Neural cell (in vitro differentiated cells): ENCODE measurements around the gene HNRNPM. TPM values are rescaled to one million over a fixed set of nuclear protein-coding genes. Genes with fewer than 3 reads are reported as not detected.

Experiments used
- H2AFZ ChIP-seq: fragments of 200-600, 300-800 bp; sonication (generic), shearing (Covaris generic); 2 replicates; pipeline ENCODE4 v1.6.0; 2014; ENCODE audit warnings: low read depth, mild to moderate bottlenecking, antibody characterized with exemption, low read length, moderate library complexity
- H3F3A ChIP-seq: fragments of 200-600 bp; shearing (Covaris generic); 2 replicates; pipeline ENCODE4 v1.6.1; 2016; ENCODE audit warnings: mild to moderate bottlenecking, moderate library complexity, mixed read lengths, antibody characterized with exemption, low read length; ENCODE audit not compliant: insufficient read depth, poor library complexity, severe bottlenecking
- H3K27ac ChIP-seq: fragments of 200-600, 300-800 bp; sonication (generic), shearing (Covaris generic); 2 replicates; pipeline ENCODE4 v1.5.1; 2014; ENCODE audit warnings: mild to moderate bottlenecking, low read length, moderate library complexity
- H3K27me3 ChIP-seq: fragments of 300-800, 200-600 bp; sonication (generic), shearing (Covaris generic); 2 replicates; pipeline ENCODE4 v1.6.0; 2014; ENCODE audit warnings: mild to moderate bottlenecking, low read depth, low read length, moderate library complexity; ENCODE audit not compliant: insufficient read depth
- H3K36me3 ChIP-seq: fragments of 300-800, 200-600 bp; sonication (generic), shearing (Covaris generic); 2 replicates; pipeline ENCODE4 v1.5.1; 2014; ENCODE audit warnings: mild to moderate bottlenecking, antibody characterized with exemption, low read length, moderate library complexity; ENCODE audit not compliant: insufficient read depth
- H3K4me2 ChIP-seq: fragments of 300-800, 200-600 bp; sonication (generic), shearing (Covaris generic); 2 replicates; pipeline ENCODE4 v1.6.0; 2014; ENCODE audit warnings: mild to moderate bottlenecking, low read length
- H3K4me3 ChIP-seq: fragments of 300-800, 200-600 bp; sonication (generic), shearing (Covaris generic); 2 replicates; pipeline ENCODE4 v1.5.1; 2014; ENCODE audit warnings: mild to moderate bottlenecking, low read length, moderate library complexity
- H3K79me2 ChIP-seq: fragments of 200-600 bp; shearing (Covaris generic); replicated peaks from 2 replicates; pipeline ENCODE4 v1.6.0; 2014; ENCODE audit warnings: mild to moderate bottlenecking, low read length, moderate library complexity; ENCODE audit not compliant: insufficient read depth
- H3K9ac ChIP-seq: fragments of 300-800, 200-600 bp; sonication (generic), shearing (Covaris generic); 2 replicates; pipeline ENCODE4 v1.6.1; 2016; ENCODE audit warnings: mild to moderate bottlenecking, low read length, mixed read lengths
- H3K9me2 ChIP-seq: fragments of 200-600 bp; shearing (Covaris generic); 2 replicates; pipeline ENCODE4 v1.6.1; 2016; ENCODE audit warnings: mild to moderate bottlenecking, low read length, mixed read lengths; ENCODE audit not compliant: insufficient read depth
- H3K9me3 ChIP-seq: fragments of 200-600, 300-800 bp; sonication (generic), shearing (Covaris generic); 2 replicates; pipeline ENCODE4 v1.6.1; 2016; ENCODE audit warnings: mild to moderate bottlenecking, mixed run types, low read length, moderate library complexity, mixed read lengths
- H4K20me1 ChIP-seq: fragments of 200-600 bp; shearing (Covaris generic); 2 replicates; pipeline ENCODE4 v1.6.1; 2016; ENCODE audit warnings: mild to moderate bottlenecking, mixed run types; ENCODE audit not compliant: insufficient read depth
- EP300 ChIP-seq: fragments of 450-650 bp; conservative IDR thresholded peaks from 2 replicates; pipeline ENCODE4 v1.6.1; 2014; ENCODE audit warnings: antibody characterized with exemption, mild to moderate bottlenecking, moderate library complexity; ENCODE audit not compliant: poor library complexity, severe bottlenecking
- EZH2 ChIP-seq: fragments of 200-600, 300-800 bp; shearing (Covaris generic), sonication (generic); IDR thresholded peaks from 2 replicates; pipeline ENCODE4 v1.6.1; 2014; ENCODE audit warnings: antibody characterized with exemption, low read length, borderline replicate concordance, mild to moderate bottlenecking; ENCODE audit not compliant: insufficient read depth, poor library complexity, severe bottlenecking
- MXI1 ChIP-seq: fragments of 450-650 bp; conservative IDR thresholded peaks from 2 replicates; pipeline ENCODE4 v1.6.1; 2014; ENCODE audit warnings: antibody characterized with exemption, mild to moderate bottlenecking; ENCODE audit not compliant: poor library complexity, severe bottlenecking
- POLR2AphosphoS5 ChIP-seq: IDR thresholded peaks from 2 replicates; pipeline ENCODE4 v1.6.1; 2012
- RAD21 ChIP-seq: fragments of 450-650 bp; conservative IDR thresholded peaks from 2 replicates; pipeline ENCODE4 v1.6.1; 2014; ENCODE audit warnings: antibody characterized with exemption, mild to moderate bottlenecking, moderate library complexity
- REST ChIP-seq: IDR thresholded peaks from 2 replicates; pipeline ENCODE4 v1.6.1; 2012; ENCODE audit warnings: borderline replicate concordance
- SMC3 ChIP-seq: fragments of 450-650 bp; conservative IDR thresholded peaks from 2 replicates; pipeline ENCODE4 v1.6.1; 2014; ENCODE audit warnings: antibody characterized with exemption, mild to moderate bottlenecking, moderate library complexity; ENCODE audit not compliant: poor library complexity
- TAF1 ChIP-seq: IDR thresholded peaks from 2 replicates; pipeline ENCODE4 v1.6.1; 2012; ENCODE audit warnings: low read depth
- polyA plus RNA-seq: library from polyadenylated mRNA; depleted of rRNA; stranded (reverse); fragments of >200 nt; gene quantifications from 2 replicates; pipeline ENCODE4 v1.2.3, GENCODE V29; 2014
- TF ChIP-seq, protein P1 (sequence below): fragments of 450-650 bp; IDR thresholded peaks from 2 replicates; pipeline ENCODE4 v1.5.1; 2014; ENCODE audit warnings: antibody characterized with exemption, mild to moderate bottlenecking, moderate library complexity; ENCODE audit not compliant: poor library complexity, severe bottlenecking

The HNRNPM gene
- polyA plus RNA-seq, 1 donor from 2014 or later, result 91.7 TPM

DNA sequence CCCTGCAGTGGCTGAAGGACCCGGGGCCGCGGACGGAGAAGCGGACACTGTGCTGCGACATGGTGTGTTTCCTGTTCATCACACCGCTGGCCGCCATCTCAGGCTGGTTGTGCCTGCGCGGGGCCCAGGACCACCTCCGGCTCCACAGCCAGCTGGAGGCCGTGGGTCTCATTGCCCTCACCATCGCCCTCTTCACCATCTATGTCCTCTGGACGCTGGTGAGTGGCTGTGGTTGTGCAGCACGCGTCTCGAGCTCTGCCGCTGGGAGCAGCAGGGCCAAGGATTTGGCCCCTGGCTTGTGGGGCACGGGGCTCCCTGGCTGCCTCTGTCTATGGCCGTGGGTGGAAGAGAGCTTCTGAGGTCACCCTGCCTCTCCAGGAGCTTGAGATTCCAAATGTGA lies 14.1 kb upstream of the HNRNPM start:
- Histone ChIP-seq H4K20me1 (no peaks in the 10 kb centered on the region), H3K4me2 (no peak overlapping the region), H3K36me3 (no peaks in the 10 kb centered on the region), H3K9me2 (no peaks in the 10 kb centered on the region), H3K9me3 (no peaks in the 10 kb centered on the region), H3K27ac (no peak overlapping the region), H2AFZ (no peak overlapping the region), H3K79me2 (no peaks in the 10 kb centered on the region), H3F3A (no peaks in the 10 kb centered on the region), H3K9ac (no peak overlapping the region), H3K27me3 (no peaks in the 10 kb centered on the region), H3K4me3 (no peak overlapping the region)
- no peak for TF ChIP-seq RAD21
- no peak for TF ChIP-seq TAF1
- TF ChIP-seq, protein P1, sequence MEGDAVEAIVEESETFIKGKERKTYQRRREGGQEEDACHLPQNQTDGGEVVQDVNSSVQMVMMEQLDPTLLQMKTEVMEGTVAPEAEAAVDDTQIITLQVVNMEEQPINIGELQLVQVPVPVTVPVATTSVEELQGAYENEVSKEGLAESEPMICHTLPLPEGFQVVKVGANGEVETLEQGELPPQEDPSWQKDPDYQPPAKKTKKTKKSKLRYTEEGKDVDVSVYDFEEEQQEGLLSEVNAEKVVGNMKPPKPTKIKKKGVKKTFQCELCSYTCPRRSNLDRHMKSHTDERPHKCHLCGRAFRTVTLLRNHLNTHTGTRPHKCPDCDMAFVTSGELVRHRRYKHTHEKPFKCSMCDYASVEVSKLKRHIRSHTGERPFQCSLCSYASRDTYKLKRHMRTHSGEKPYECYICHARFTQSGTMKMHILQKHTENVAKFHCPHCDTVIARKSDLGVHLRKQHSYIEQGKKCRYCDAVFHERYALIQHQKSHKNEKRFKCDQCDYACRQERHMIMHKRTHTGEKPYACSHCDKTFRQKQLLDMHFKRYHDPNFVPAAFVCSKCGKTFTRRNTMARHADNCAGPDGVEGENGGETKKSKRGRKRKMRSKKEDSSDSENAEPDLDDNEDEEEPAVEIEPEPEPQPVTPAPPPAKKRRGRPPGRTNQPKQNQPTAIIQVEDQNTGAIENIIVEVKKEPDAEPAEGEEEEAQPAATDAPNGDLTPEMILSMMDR, result no peak
- no peak for TF ChIP-seq EP300
- no peak for TF ChIP-seq MXI1

DNA sequence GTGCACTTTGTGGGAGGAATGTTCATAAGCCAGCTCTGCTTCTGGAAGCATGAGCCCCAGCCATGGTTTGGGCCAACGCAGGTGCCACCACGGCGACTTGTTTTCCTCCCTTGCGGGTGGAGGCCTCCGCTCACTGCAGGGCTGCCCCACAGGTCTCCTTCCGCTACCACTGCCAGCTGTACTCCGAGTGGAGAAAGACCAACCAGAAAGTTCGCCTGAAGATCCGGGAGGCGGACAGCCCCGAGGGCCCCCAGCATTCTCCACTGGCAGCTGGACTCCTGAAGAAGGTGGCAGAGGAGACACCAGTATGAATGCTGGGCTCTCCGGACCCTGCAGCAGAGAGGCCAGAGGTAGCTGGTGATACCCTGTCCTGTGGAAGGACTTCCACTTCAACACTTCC lies 6.5 kb upstream of the HNRNPM start:
- no peaks in the 10 kb centered on the region for H3K36me3 ChIP-seq

More for the DNA sequence above, 6.5 kb upstream of the HNRNPM start:
- Histone ChIP-seq H3K9ac (no peak overlapping the region), H3F3A (no peaks in the 10 kb centered on the region), H3K9me2 (no peaks in the 10 kb centered on the region), H3K27me3 (no peaks in the 10 kb centered on the region), H3K27ac (no peak overlapping the region), H4K20me1 (no peaks in the 10 kb centered on the region), H2AFZ (no peak overlapping the region), H3K9me3 (no peaks in the 10 kb centered on the region), H3K4me2 (no peak overlapping the region), H3K79me2 (no peaks in the 10 kb centered on the region), H3K4me3 (no peak overlapping the region)
- TF ChIP-seq POLR2AphosphoS5 (no peak), TAF1 (no peak), MXI1 (no peak), SMC3 (no peak), EZH2 (no peak), REST (no peak), EP300 (no peak), RAD21 (no peak)
- TF ChIP-seq, protein P1, result no peak
